GM18867 (cell line): Measurements from ENCODE around the gene OR13C3.
"Not testable (repeated sequence)": the region's sequence is repeated elsewhere in the genome, so short reads cannot be mapped to it uniquely, and the experiment has no call there.

Experiments
- ATAC-seq: cut with Tn5 transposase; IDR thresholded peaks from one replicate; pipeline ENCODE4 v1.9.1; 2021; ENCODE audit warnings: mild to moderate bottlenecking, moderate library complexity; ENCODE audit not compliant: unreplicated experiment

The OR13C3 gene

GRCh38 chr9:104536756-104537155 lies at the start of gene OR13C3:
Gene OR13C3 (minus strand): TSS chr9:104536856. CDS start chr9:104536723, 133 bp downstream.
- ATAC-seq = no peak

- ATAC-seq = no peak
These were observed 43.9 kb upstream of the OR13C3 start for GRCh38 chr9:104580562-104580961.

- ATAC-seq = no peak
These were observed 40.6 kb upstream of the OR13C3 start for GRCh38 chr9:104577263-104577662.

- no peak for ATAC-seq
These were observed 38.8 kb upstream of the OR13C3 start for GRCh38 chr9:104575456-104575855.

- no peak for ATAC-seq
These were observed 36.0 kb upstream of the OR13C3 start for GRCh38 chr9:104572612-104573011.

GRCh38 chr9:104568868-104569267 lies 32.2 kb upstream of the OR13C3 start, which contains the start of gene OR13C8:
Gene OR13C8 (plus strand): TSS chr9:104569168. CDS start chr9:104569168, 0 bp downstream.
- ATAC-seq = no peak

GRCh38 chr9:104564358-104564757 lies 27.7 kb upstream of the OR13C3 start:
- peak; percentile 45 for ATAC-seq

GRCh38 chr9:104556830-104557634 lies 20.4 kb upstream of the OR13C3 start:
- ATAC-seq = no peak

GRCh38 chr9:104555521-104555920 lies 18.9 kb upstream of the OR13C3 start:
- no peak for ATAC-seq

GRCh38 chr9:104553261-104553660 lies 16.6 kb upstream of the OR13C3 start:
- ATAC-seq = no peak

GRCh38 chr9:104544644-104545043 lies 8.0 kb upstream of the OR13C3 start:
- no peak for ATAC-seq

GRCh38 chr9:104539275-104539674 lies 2.6 kb upstream of the OR13C3 start:
- no peak for ATAC-seq

- ATAC-seq = no peak
These were observed 9.5 kb downstream of the OR13C3 start, which contains the start of gene OR13C4 for GRCh38 chr9:104527109-104527508. Gene OR13C4 (minus strand): TSS chr9:104527209. CDS start chr9:104527209, 0 bp downstream.

GRCh38 chr9:104520241-104520640 lies 16.4 kb downstream of the OR13C3 start:
- not testable (repeated sequence) for ATAC-seq

- peak; percentile 72 for ATAC-seq
These were observed 21.8 kb downstream of the OR13C3 start for GRCh38 chr9:104514901-104515300.

- ATAC-seq = no peak
These were observed 30.1 kb downstream of the OR13C3 start for GRCh38 chr9:104506565-104506964.

GRCh38 chr9:104503963-104504362 lies 32.7 kb downstream of the OR13C3 start, which contains the start of gene OR13F1:
Gene OR13F1 (plus strand): TSS chr9:104504263. CDS start chr9:104504263, 0 bp downstream.
- no peak for ATAC-seq

GRCh38 chr9:104503440-104503839 lies 33.2 kb downstream of the OR13C3 start:
- no peak for ATAC-seq

GRCh38 chr9:104494808-104495207 lies 41.8 kb downstream of the OR13C3 start:
- no peak for ATAC-seq
